PC-3 (cell line): ENCODE data around the gene PPA1. TPM values are rescaled to one million over a fixed set of nuclear protein-coding genes. Genes with fewer than 3 reads are reported as not detected.
A peak's percentile ranks its signal among the peaks of the same experiment; 100 is the strongest.

Experiments used
- ATAC-seq: fragments of 200-7000 bp; cut with Tn5 transposase; 2 replicates; pipeline ENCODE4 v1.9.1; 2020; ENCODE audit warnings: mild to moderate bottlenecking, moderate library complexity
- BruUV-seq: library from RNA; stranded (reverse); fragments of 400-500 nt; replicated peaks from 2 replicates; lab custom pipeline; 2021; lab: Mats Ljungman, UMichigan
- CTCF ChIA-PET: fragments of 300-600 bp; sonication (Branson Sonifier 250); formaldehyde crosslinking; loops from one replicate; lab custom pipeline; 2022; ENCODE audit warnings: antibody characterized with exemption; lab: Charles Lee
- POLR2A ChIA-PET: fragments of 300-600 bp; sonication (Branson Sonifier 250); formaldehyde crosslinking; loops from one replicate; lab custom pipeline; 2022; ENCODE audit warnings: antibody characterized with exemption; ENCODE audit not compliant: unreplicated experiment; lab: Charles Lee
- DNase-seq: peaks from one replicate; pipeline ENCODE4 v3.0.0-alpha.2; 2015
- H2AFZ ChIP-seq: fragments of 300-600 bp; sonication (generic); 2 replicates; pipeline ENCODE4 v1.6.0; 2016; ENCODE audit warnings: antibody characterized with exemption, low read length
- H3F3A ChIP-seq: fragments of 300-600 bp; sonication (generic); one replicate; pipeline ENCODE4 v1.6.0; 2017; ENCODE audit warnings: antibody characterized with exemption, low read length, control low read depth, mild to moderate bottlenecking; ENCODE audit not compliant: unreplicated experiment
- H3K27ac ChIP-seq: fragments of 300-600 bp; sonication (generic); 2 replicates; pipeline ENCODE4 v1.5.1; 2016; ENCODE audit warnings: mild to moderate bottlenecking, low read length
- H3K27me3 ChIP-seq: fragments of 300-600 bp; sonication (generic); 2 replicates; pipeline ENCODE4 v1.6.1; 2016; ENCODE audit warnings: low read length, mixed read lengths
- H3K36me3 ChIP-seq: fragments of 300-600 bp; sonication (generic); 2 replicates; pipeline ENCODE4 v1.6.1; 2016; ENCODE audit warnings: low read depth, mixed run types, low read length, mixed read lengths
- H3K4me1 ChIP-seq: fragments of 300-600 bp; sonication (generic); 2 replicates; pipeline ENCODE4 v1.5.1; 2016; ENCODE audit warnings: low read length; ENCODE audit not compliant: insufficient read depth
- H3K4me2 ChIP-seq: fragments of 300-600 bp; sonication (generic); 2 replicates; pipeline ENCODE4 v1.6.0; 2016; ENCODE audit warnings: low read length
- H3K4me3 ChIP-seq: fragments of 300-600 bp; sonication (generic); 2 replicates; pipeline ENCODE4 v1.5.1; 2016; ENCODE audit warnings: mild to moderate bottlenecking, low read length, mixed read lengths
- H3K79me2 ChIP-seq: fragments of 300-600 bp; sonication (generic); 2 replicates; pipeline ENCODE4 v1.6.1; 2017; ENCODE audit warnings: low read length, mixed read lengths
- H3K9ac ChIP-seq: fragments of 300-600 bp; sonication (generic); 2 replicates; pipeline ENCODE4 v1.6.0; 2016; ENCODE audit warnings: mild to moderate bottlenecking, low read length
- H3K9me2 ChIP-seq: fragments of 300-600 bp; sonication (generic); replicated peaks from 2 replicates; pipeline ENCODE4 v1.6.1; 2016; ENCODE audit warnings: mixed run types, low read length, mixed read lengths
- H3K9me3 ChIP-seq: fragments of 300-600 bp; sonication (generic); 2 replicates; pipeline ENCODE4 v1.6.1; 2016; ENCODE audit warnings: low read length, mixed read lengths
- H4K20me1 ChIP-seq: fragments of 300-600 bp; sonication (generic); 2 replicates; pipeline ENCODE4 v1.6.1; 2016; ENCODE audit warnings: low read length, mixed read lengths
- CTCF ChIP-seq: fragments of 300-600 bp; sonication (generic); conservative IDR thresholded peaks from 2 replicates; pipeline ENCODE4 v1.5.1; 2017; ENCODE audit warnings: antibody characterized with exemption, low read depth, mild to moderate bottlenecking, low read length
- EZH2 ChIP-seq: fragments of 300-600 bp; sonication (generic); IDR thresholded peaks from one replicate; pipeline ENCODE4 v1.6.1; 2017; ENCODE audit warnings: antibody characterized with exemption, mild to moderate bottlenecking, low read length; ENCODE audit not compliant: unreplicated experiment
- EZH2phosphoT487 ChIP-seq: fragments of 300-600 bp; sonication (generic); IDR thresholded peaks from 2 replicates; pipeline ENCODE4 v1.6.1; 2018; ENCODE audit warnings: mild to moderate bottlenecking, antibody characterized with exemption, low read length, borderline replicate concordance
- intact Hi-C: fragments of 100-400 bp; cut with micrococcal nuclease; formaldehyde crosslinking; loops from 2 replicates; pipeline ENCODE4 v1.9.0; 2023
- total RNA-seq: library from RNA; depleted of rRNA; stranded (reverse); fragments of >200 nt; gene quantifications from 2 replicates; pipeline ENCODE4 v1.2.3, GENCODE V29; 2014

The PPA1 gene
- total RNA-seq, 1 experiment from 2014 or later = 440 TPM

GRCh38 chr10:70190102-70190501 lies 43.1 kb downstream of the PPA1 start:
- H3K9me2 ChIP-seq = no peaks in the 10 kb centered on the region
- H3K9me3 ChIP-seq = no peaks in the 10 kb centered on the region
- no peaks in the 10 kb centered on the region for H3K36me3 ChIP-seq
- no TSS peak for BruUV-seq
- CTCF ChIA-PET = interaction anchor here (1.0 to 1.5 kb wide), 2 partner anchors 20 to 44 kb away, joined by 3 to 9 read pairs; partner anchors contain the start of genes SAR1A and TYSND1
- no peak overlapping the region for H3K4me3 ChIP-seq
- DNase-seq (no peak), ATAC-seq (no peak)
- TF ChIP-seq EZH2phosphoT487 = no peak
- TF ChIP-seq CTCF = no peak
- TF ChIP-seq EZH2 = no peak
- intact Hi-C loops = no loop called here
- POLR2A ChIA-PET = no interaction called here
- peaks cover 18% of the 10 kb centered on the region for H3K4me1 ChIP-seq
- H3F3A ChIP-seq = no peaks in the 10 kb centered on the region
- no peaks in the 10 kb centered on the region for H4K20me1 ChIP-seq
- H3K27ac ChIP-seq = no peak overlapping the region
- H3K27me3 ChIP-seq = no peaks in the 10 kb centered on the region
- H2AFZ ChIP-seq = no peak overlapping the region
- no peak overlapping the region for H3K9ac ChIP-seq
- H3K79me2 ChIP-seq = no peaks in the 10 kb centered on the region
- H3K4me2 ChIP-seq = no peak overlapping the region

DNA sequence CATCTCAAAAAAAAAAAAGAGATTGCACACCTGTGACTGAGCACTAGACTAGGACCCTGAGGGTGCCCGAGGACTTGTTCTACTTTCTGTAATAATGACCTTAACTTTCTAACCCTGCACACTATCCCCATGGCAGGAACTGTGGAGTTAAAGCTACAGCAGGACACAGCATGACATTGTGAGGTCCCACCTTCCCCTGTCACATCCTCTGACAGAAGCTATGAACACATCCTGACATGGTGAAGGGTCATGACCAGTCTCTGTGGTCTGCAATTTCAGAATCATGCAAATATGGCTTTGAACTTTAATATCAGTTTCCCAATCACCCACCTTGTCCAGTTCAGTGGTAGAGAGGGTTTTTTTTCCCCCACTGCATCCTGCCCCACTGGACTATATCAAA lies 44.5 kb downstream of the PPA1 start:
- no peaks in the 10 kb centered on the region for H4K20me1 ChIP-seq
- no peaks in the 10 kb centered on the region for H3K9me2 ChIP-seq
- intact Hi-C loops = no loop called here
- H3K27me3 ChIP-seq = peaks cover 2% of the 10 kb centered on the region
- H3K9ac ChIP-seq = no peak overlapping the region
- ATAC-seq (no peak), DNase-seq (no peak)
- no peak overlapping the region for H3K4me2 ChIP-seq
- ChIA-PET POLR2A (no interaction called here), CTCF (no interaction called here)
- no peaks in the 10 kb centered on the region for H3K9me3 ChIP-seq
- H3F3A ChIP-seq = no peaks in the 10 kb centered on the region
- TF ChIP-seq CTCF (no peak), EZH2phosphoT487 (no peak), EZH2 (no peak)
- no peak overlapping the region for H2AFZ ChIP-seq
- no peaks in the 10 kb centered on the region for H3K36me3 ChIP-seq
- H3K27ac ChIP-seq = no peak overlapping the region
- no peaks in the 10 kb centered on the region for H3K79me2 ChIP-seq
- peaks cover 14% of the 10 kb centered on the region for H3K4me1 ChIP-seq
- BruUV-seq = no TSS peak
- H3K4me3 ChIP-seq = no peak overlapping the region

DNA sequence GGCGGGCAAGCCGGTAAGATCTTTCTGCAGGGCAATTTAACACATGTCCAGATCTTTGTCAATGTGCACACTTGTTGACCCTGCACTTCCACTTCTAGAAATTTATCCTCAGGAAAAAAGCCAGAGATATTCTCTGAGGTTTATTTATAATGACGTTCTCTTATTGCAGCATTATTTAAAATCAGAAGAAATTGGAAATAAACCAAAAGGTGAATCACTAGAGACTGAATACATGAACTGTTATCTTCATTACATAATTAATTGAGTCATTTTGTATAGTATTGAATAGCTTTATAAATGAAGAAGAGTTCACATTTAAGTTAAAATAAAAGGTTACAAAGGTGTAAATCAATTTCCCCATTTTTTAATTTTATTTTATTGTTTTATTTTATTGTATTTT lies 46.7 kb downstream of the PPA1 start:
- H3K27ac ChIP-seq = no peak overlapping the region
- H3K9ac ChIP-seq = no peak overlapping the region
- H3K9me3 ChIP-seq = no peaks in the 10 kb centered on the region
- POLR2A ChIA-PET = no interaction called here
- H4K20me1 ChIP-seq = no peaks in the 10 kb centered on the region
- peaks cover 10% of the 10 kb centered on the region for H3K27me3 ChIP-seq
- no peaks in the 10 kb centered on the region for H3F3A ChIP-seq
- TF ChIP-seq EZH2 (no peak), EZH2phosphoT487 (no peak), CTCF (no peak)
- H2AFZ ChIP-seq = no peak overlapping the region
- BruUV-seq = no TSS peak
- H3K79me2 ChIP-seq = no peaks in the 10 kb centered on the region
- H3K4me2 ChIP-seq = no peak overlapping the region
- no peaks in the 10 kb centered on the region for H3K9me2 ChIP-seq
- no peak overlapping the region for H3K4me3 ChIP-seq
- DNase-seq (peak; percentile 63), ATAC-seq (peak; percentile 34)
- intact Hi-C loops = no loop called here
- no peaks in the 10 kb centered on the region for H3K36me3 ChIP-seq
- peaks cover 3% of the 10 kb centered on the region; the same call in 1 of the 2 replicates for H3K4me1 ChIP-seq
- CTCF ChIA-PET = interaction anchor here (0.6 to 0.7 kb wide), 2 partner anchors 39 to 261 kb away, joined by 3 to 4 read pairs; no protein-coding TSS in a partner anchor
